GM19023 (cell line): Measurements from ENCODE around the gene PLEKHJ1.

Experiments
- ATAC-seq: cut with Tn5 transposase; IDR thresholded peaks from one replicate; pipeline ENCODE4 v1.9.1; 2021; ENCODE audit warnings: mild to moderate bottlenecking, moderate library complexity; ENCODE audit not compliant: unreplicated experiment

Gene PLEKHJ1

DNA sequence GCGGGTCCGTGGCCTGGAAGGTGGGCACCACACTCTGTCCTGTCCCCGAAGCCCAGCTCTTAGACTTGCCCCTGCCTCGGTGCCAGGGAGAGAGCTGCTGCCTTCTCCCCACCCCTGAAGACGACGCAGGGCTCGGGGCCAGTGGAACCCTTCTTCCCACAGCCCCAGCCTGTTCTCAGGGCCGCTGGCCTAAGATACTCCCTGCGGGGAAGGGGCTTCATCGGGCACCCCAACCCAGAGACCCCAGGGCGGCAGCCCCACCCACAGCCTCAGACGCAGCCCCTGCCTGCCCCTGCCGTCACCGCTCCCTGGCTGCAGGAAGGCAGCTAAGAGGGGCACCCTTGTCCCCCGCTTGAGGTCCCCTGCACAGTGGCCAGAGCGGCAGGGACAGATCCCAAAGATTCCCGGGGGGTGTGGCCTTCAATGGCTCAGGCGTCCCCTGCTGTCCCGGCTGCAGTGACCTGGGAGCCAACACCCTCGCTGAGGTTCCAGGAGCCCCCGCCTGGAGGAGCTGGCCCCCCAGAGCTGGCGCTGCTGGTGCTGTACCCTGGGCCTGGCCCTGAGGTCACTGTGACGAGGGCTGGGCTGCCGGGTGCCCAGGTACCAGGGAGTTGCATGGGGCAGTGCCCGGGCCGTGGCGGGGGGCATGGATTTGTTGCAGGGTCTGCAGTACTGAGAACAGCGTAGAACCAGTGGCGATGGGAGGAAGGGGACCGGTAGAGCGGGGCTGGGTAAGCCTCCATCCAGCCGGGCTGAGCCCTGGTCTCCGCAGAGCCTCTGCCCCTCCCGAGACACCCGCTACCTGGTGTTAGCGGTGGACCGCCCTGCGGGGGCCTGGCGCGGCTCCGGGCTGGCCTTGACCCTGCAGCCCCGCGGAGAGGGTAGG is 14.0 kb upstream of the PLEKHJ1 start:
- no peak for ATAC-seq

DNA sequence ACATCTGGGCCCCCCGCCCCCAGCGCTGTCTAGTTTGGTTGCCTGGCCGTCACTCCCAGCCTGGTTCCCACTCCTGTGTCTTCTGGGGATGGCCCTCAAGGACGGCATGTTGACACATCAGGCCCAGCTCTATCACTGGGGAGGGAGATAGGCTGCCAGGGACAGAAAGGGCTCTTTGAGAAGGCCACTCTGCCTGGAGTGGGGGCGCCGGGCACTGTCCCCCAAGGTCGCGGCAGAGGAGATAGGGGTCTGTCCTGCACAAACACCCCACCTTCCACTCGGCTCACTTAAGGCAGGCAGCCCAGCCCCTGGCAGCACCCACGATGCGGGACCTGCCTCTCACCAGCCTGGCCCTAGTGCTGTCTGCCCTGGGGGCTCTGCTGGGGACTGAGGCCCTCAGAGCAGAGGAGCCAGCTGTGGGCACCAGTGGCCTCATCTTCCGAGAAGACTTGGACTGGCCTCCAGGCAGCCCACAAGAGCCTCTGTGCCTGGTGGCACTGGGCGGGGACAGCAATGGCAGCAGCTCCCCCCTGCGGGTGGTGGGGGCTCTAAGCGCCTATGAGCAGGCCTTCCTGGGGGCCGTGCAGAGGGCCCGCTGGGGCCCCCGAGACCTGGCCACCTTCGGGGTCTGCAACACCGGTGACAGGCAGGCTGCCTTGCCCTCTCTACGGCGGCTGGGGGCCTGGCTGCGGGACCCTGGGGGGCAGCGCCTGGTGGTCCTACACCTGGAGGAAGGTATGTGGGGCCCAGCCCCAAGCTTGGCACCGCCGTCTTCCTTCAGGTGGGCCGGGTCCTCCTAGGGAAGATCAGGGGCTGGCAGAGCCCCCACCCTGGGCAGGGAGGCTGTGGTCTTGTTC is 13.1 kb upstream of the PLEKHJ1 start, which contains the start of gene AMH:
Gene AMH, plus strand, starts transcription at position 314 of the 857 bp plus-strand sequence. Its CDS starts 10 bp downstream, at position 324.
- no peak for ATAC-seq

DNA sequence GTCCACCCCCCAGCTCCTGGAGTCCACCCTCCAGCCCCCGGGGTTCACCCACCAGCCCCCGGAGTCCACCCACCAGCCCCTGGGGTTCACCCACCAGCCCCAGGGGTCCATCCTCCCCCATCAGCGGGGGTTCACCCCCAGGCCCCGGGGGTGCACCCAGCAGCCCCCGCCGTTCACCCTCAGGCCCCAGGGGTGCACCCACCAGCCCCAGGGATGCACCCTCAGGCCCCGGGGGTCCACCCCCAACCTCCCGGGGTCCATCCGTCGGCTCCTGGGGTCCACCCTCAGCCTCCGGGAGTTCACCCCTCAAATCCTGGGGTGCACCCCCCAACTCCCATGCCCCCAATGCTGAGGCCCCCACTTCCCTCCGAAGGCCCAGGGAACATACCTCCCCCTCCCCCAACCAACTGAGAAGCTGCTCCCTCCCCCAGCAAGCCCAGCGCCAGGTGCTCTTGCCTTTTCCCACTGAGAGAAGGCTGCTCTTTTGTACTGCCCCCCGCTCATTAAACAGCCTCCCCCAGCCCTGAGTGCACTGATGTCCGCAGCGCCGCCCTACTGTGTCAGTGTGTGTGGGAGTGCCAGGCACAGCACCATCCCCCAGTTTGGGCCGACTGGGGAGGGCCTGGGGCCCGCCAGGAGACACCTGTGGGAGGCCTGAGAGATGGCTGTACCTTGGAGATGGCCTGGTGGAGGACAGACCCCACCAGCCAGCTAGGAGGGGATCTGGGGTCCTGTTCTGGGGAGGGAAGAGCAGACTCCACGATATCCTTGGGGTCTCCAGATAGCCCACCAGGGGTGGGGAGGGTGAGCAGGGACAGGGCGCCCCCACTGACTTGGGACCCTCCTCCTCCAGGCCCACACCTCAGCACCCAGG is 12.2 kb upstream of the PLEKHJ1 start:
- ATAC-seq, result no peak

DNA sequence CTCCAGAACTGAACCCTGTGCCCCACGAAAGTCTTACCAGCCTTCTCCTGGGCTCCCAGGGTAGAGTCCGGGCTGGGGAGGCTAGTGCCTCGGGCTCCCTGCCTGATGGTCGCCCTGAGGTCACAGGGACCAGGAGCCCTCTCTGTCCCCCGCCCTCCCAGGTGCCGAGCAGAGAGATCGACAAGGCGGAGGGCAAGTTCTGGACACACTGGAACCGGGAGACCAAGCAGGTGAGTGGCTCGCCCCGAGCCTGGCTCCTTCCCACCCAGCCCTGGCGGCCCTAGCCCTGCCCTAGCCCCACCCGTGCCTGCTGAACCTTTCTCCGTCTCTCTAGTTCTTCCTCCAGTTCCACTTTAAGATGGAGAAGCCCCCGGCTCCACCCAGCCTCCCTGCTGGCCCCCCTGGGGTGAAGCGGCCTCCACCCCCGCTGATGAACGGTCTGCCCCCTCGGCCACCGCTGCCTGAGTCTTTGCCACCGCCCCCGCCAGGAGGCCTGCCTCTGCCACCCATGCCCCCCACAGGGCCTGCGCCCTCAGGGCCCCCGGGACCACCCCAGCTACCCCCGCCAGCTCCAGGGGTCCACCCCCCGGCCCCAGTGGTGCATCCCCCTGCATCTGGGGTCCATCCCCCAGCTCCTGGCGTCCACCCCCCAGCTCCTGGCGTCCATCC is 11.4 kb upstream of the PLEKHJ1 start:
- ATAC-seq, result no peak

DNA sequence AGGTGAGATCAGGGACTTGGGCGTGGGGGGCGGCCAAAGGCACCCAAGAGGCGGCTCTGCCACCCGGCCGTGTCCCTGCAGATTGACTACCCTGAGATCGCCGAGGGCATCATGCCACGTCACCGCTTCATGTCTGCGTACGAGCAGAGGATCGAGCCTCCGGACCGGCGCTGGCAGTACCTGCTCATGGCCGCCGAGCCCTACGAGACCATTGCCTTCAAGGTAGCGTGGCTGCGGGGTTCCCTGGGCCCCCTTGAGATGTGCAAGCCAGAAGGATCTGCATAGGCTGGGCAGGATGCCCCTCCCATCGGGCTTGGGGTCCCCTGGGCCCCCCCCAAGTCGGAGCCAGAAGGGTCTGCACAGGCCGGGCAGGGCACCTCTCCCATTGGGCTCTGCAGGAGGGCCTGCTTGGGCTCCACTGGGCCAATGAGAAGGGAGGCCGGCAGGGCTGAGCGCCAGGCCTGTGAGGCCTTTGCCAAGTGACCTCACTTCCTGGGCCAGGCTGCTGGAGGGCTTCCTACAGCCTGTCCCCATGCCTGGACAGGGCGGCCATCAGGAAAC is 10.8 kb upstream of the PLEKHJ1 start:
- no peak for ATAC-seq

DNA sequence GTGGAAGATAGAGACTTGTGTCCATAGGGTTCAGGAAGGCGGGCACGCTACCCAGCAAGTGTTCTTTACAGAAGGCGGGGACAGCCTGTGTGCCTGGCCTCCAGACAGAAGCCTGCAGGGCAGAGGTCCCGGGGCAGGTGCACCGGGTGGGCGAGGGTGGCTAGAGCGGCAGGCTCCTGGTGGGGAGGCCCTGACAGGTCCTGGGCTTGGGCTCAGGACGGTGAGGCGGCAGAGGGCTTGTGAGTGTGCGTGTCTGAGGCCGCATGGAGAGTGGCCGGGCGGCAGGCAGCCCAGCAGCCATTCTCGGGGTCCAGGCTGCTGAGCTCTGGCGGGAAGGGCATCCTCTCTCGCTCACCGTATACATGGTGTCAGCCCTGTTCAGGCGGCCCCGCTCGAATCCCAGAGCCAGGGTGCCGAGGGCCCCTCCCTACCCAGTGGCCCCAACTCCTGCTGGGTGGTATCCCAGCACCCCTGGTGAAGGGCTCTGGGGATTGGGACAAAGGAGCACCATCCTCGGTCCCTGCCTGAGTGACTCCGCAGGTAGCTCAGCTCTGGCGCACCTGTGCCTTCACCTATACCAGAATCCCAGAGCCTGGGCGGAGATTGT is 10.0 kb upstream of the PLEKHJ1 start:
- ATAC-seq, result no peak

DNA sequence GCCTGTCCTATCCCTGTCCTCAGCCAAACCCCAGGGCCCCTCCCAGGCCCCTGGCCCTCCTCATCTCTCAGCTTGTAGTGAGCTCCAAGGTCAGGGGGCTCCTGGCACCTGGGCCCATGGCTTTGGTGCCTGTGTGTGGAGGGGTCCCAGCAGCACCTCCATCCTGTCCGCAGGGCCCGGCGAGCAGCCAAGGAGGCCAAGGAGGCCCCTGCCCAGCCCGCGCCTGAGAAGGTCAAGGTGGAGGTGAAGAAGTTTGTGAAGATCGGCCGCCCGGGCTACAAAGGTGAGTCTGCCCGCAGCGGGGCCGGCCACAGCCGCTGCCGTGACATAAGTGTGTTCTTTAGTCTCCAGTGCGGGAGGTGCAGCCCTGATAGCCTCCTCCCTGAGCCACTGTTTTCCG is 9.1 kb upstream of the PLEKHJ1 start:
- ATAC-seq, result no peak

DNA sequence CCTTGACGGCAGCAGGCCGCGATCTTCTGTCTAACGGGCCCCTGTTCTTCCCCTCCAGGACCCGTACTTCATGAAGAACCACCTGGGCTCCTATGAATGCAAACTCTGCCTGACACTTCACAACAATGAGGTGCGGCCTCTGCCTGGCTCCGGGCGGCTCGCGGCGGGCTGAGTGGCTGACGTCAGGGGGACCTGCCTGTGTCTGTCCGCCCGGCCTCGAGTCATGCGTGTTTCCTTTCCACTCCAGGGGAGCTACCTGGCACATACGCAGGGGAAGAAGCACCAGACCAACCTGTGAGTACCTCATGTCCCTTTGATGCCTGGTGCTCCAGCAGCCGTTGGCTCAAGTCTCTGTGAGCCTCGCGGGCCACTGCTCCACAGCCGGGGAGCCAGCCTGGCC is 8.4 kb upstream of the PLEKHJ1 start:
- ATAC-seq, result no peak

DNA sequence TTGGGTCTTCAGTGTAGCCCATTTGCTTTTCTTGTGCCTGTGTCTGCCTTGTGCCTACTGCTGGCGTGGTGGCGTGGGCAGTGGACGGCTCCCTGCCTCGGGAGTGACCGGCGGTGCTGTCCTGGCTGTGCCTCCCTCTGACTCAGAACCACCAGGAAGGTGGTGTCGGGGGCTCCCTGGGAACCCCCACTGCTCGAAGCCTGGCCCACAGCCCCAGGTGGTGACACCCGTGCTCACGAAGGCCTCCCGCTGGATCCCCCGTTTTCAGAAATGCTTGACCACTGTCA is 7.9 kb upstream of the PLEKHJ1 start:
- ATAC-seq, result no peak

DNA sequence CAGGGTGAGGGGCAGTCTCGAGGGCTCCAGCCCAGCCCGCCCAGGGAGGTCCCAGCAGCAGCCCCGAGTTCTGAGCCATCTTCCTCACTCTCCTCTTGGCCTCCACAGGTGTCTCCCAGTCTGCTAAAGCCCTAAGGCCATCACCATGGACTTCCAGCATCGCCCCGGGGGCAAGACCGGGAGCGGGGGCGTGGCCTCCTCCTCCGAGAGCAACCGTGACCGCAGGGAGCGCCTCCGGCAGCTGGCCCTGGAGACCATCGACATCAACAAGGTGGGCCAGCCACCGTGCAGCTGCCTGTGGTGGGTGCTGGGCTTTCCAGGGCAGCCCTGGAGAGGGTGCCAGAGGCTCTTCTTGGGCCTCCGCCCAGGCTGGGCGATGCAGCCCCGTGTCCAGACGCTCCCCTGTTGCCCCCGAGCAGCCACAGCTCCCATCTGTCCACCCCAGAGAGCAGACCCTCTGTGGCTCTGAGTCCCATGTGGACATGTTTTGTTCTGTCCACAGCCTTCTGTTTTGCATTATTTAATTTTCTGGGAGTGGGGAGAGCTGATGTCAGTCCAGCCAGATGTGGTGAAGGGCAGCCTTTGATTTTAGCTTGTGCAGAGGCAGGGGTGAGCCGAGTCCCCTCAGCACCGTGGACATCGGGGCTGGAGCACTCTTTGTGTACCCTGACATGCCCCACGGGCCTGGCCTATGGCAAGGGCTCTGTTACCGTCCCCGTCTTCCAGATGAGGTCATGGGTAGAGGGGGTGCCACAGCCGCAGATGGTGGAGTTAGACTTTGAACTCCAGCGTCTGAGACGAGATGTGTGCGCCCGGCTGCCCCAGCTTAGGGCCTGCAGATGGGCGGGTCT is 7.4 kb upstream of the PLEKHJ1 start:
- ATAC-seq, result no peak

DNA sequence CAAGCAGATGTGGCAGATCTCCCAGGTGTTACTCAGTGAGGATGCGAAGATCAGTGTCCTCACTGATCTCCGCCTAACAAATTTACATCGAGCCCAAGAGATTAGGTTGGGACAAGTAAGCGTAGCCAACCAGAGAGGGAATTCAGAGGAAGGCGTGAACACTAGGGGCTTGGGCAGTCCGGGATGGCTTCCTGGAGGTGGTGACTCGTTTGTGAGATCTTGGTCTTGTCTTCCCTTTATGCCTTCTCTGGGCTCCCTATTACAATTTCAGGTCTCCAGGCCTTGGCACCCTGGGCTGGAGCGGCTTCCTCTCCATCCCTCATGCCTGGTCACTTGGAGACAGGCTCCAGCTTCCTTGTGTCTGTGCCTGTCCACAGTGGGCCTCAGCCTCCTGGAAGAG is 6.7 kb upstream of the PLEKHJ1 start:
- no peak for ATAC-seq

DNA sequence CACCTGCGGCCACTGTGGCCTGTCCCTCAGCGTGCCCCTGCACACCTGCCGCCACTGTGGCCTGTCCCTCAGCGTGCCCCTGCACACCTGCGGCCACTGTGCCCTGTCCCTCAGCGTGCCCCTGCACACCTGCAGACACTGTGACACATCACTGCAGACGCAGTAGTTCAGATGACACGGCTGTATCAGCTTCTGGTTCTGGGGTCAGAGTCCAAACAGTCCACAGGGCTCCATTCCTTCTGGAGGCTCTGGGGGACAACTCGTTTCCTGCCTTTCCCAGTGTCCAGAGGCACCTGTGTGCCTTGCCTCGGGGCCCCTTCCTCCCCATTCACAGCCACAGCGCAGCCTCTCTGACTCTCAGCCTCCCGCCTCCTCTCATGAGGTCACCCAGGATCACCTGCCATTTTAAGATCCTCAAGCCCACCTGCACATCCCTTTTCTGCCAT is 6.0 kb upstream of the PLEKHJ1 start:
- no peak for ATAC-seq

DNA sequence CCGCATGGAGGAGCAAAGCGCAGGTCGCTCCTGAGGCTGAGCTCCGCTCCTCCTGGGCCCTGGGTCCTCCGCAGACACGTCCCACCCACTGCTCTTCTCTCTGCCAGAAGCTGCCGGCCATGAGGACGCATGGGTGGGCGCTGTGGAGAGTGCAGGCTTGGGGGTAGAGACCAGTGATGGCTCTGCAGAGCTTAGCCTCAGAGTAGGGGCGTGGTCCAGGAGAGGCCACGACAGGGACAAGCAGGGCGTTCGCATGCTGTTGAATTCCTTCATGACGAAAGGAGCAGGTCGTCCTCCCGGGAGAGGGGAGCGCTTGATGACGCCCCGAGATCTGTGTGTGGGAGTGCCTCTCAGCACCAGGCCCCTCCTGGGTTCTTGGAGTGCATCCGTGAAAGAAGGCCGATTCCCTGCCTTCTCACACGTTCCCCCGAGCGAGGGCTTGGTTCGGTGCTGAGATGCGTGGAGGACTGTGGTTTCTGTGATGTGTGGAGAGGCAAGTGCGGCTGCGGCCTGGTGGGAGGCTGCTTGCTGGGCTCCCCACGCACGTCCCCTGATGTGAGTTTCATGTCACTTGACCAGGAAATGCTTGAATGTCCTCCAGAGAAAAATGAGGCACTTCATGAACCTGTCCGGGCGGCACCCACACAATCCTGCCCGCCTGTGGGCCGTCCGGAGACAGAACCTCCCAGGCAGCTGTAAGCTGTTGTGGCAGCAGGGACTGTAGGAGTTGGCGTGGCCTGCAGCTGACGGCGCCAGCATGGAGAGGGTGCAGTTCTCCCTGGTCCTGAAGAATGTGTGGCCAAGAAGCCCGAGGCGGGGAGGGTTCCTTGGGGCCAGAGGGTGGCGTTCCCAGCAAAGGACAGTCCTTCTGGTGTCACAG is 5.0 kb upstream of the PLEKHJ1 start:
- ATAC-seq, result no peak

DNA sequence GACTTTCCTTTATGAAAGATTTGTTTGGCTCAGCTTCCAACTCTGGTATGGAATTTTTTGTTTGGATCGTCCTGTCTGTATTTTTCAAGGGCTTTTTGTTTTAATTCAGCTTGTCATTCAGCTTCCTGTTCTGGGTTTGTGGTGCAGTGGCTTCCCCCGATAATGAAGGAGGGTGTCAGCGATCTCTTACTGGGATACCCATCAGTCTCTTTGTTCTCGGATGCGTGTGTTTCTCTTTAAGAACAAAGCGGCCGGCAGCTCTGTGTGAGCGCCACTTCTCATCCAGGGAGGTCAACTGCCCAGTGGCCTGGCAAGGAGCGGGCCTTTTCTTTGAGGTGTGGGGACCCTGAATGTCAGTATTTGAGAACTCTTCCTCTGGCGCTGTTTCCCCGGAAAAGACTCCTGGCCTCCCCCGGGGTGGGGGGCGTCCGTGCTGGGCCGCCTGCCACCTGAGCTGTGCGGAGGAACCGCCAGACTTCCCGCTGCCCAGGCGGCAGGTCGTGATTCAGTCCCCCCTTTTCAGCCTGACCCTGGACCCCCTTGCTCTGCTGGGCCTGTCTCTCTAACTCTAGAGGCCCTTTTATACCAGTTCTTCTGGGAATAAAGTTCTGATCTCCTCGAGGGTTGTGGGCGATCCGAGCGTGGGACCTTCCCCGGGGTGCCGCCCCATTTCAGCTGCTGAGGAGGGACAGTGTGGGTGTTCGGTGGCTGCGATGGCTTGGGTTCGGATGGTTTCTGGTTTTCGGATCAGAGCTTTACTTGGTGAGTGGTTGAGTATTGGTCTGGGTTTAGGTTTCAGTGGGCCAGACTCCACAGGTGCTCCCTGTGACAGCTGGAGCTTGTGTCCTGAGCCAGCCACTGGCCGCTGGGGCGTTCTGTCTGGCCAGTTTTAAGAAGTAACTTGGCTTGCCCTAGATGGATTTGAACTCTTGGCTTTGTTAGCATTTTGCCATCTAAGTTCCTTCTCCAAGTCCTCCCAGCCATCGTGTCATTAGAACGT is 3.9 kb upstream of the PLEKHJ1 start:
- no peak for ATAC-seq

DNA sequence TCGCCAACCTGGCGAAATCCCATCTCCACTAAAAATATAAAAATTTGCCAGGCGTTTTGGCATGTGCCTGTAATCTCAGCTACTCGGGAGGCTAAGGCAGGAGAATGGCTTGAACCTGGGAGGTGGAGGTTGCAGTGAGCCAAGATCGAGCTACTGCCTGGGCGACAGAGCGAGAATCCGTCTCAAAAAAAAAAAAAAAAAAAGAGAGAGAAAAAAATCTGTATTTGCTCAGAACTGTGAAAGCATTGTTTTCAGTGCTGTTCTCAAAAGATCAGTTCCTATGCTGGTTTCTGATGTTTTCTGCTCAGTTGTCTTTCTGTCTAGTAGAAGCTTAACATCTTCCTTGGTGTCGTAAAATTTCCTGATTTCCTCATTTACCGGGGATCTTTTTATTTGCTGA is 3.0 kb upstream of the PLEKHJ1 start:
- ATAC-seq, result no peak

DNA sequence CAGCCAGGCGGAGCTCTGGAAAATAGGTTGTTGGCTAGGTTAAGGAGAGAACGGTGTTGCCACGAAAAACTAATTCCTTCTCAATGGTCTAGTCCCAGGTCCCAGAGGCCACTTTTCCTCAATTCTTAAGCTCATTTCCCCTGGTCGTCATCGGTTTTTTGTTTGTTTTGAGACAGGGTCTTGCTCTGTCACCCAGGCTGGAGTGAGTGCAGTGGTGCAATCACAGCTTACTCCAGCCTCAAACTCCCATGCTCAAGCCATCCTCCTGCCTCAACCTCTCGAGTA is 1.7 kb upstream of the PLEKHJ1 start:
- no peak for ATAC-seq
